ENCODE results near the gene VASH1.

- no peak for TF ChIP-seq CTCF (IDR thresholded peaks at IDR 0.05; ENCODE audit: low read length)
- no peak for TF ChIP-seq EZH2 (IDR thresholded peaks at IDR 0.05; ENCODE audit: borderline replicate concordance, low read length)
These were observed 59.4 kb downstream of the VASH1 start for GRCh38 chr14:76820700-76821099.
